Stimulated activated CD8-positive, alpha-beta memory T cell treated with anti-CD3 and anti-CD28 coated beads, Interleukin-7, amount 100 ng/mL, for 4 hours (primary cell): Measurements from ENCODE around the gene FOXO3B.
"Not testable (repeated sequence)": the region's sequence is repeated elsewhere in the genome, so short reads cannot be mapped to it uniquely, and the experiment has no call there.

Experiments
- DNase-seq, 2 donors: peaks; one replicate each; pipeline ENCODE4 v3.0.0-alpha.2; 2020; ENCODE audit warnings: low read depth in 2 of 2

FOXO3B gene

DNA sequence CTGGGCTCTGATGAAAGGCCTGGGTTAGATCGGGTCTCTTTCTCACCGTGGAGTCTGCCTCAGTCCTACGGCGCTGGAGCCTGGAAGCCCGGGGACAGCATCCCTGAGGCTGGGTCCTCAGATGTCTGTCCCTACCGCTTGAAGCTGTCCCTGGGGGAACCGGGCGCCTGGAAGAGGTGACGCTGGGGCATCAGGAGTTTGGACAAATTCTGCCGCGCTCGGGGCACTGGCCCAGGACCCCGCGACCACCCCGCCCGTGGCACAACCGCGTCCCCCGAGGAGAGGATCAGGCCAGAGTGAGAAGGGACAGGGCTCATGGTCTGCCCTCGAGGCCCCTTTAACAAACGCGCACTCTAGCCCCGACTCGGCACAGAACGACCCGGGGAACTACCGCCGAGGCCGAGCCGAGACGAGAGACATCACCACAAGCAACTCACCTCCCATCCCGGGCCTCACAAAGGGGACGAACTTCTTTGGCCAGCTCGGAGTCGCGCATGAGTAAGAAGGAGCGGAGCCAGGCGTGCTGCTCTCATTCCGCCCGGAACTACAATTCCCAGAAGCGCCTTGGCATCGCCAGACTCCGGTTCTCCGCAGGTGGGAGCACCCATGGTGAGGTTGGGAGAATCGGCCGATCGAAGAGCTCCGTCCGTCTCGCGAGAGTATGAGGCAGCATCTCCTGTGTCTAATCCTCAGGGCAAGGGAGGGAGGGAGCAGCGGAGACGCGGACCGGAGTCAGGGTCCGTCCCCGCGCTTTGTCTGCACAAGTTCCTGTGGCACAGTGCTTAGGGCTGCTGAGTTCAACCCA, at the start of gene FOXO3B:
FOXO3B (minus strand) TSS at position 548 of the 805 bp plus-strand sequence. CDS start 663 bp downstream, outside the sequence.
- DNase-seq: peak; percentile 51 to 76

DNA sequence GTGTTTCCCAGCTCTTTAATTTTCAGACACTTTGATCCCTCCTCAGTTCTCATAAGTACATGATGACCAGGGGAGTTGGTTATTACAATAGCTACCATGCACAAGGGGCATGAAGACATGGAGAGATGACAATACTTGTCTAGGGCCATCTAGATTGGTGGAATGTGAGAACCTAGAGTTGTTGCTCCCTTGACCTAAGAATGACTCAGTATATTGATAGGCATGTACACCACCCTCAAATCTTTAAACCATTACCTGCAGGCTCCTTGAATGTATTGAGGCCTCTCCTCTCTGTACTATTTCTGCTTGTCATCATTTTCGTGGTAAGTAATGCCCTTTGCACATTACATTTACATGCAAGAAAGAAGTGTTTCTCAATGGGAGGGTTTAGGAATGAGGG, 41.4 kb upstream of the FOXO3B start:
- DNase-seq: not testable (repeated sequence)

- not testable (repeated sequence) for DNase-seq
Observed at GRCh38 chr17:18722612-18723011, 40.5 kb upstream of the FOXO3B start.

GRCh38 chr17:18721775-18722547, 39.8 kb upstream of the FOXO3B start:
- not testable (repeated sequence) for DNase-seq

DNA sequence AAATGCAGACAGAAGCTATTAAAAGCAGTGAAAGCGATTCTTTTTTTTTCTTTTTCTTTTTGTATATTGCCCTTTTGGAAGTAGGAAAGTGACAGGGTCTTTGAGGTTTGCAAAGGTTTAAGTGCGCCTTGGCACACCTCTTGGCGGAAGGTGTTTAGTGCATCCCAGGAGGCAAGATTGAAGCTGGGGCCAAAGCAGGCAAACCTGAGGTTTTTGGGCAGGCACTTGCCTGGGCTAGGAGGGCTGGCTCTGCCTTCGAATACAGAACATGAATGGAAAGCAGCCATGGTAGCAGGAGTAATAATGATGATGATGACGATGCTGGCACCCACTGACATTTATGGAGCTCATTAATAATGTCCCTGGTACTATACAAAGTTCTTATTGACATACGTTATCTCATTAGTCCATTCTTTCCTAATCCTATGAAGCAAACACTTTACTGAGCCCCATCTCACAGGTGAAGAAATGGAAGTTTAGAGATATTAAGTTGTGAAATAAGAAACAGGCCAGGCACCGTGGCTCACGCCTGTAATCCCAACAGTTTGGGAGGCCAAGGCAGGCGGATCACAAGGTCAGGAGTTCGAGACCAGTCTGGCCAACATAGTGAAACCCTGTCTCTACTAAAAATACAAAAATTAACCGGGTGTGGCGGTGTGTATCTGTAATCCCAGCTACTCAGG, 37.5 kb upstream of the FOXO3B start:
- DNase-seq: not testable (repeated sequence)

- not testable (repeated sequence) for DNase-seq
Observed at GRCh38 chr17:18718643-18719427, 36.7 kb upstream of the FOXO3B start.

GRCh38 chr17:18712354-18712999, 30.4 kb upstream of the FOXO3B start:
- DNase-seq: peak; percentile 39 to 43

- DNase-seq: not testable (repeated sequence)
Observed at GRCh38 chr17:18708215-18708614, 26.1 kb upstream of the FOXO3B start.

- not testable (repeated sequence) for DNase-seq
Observed at GRCh38 chr17:18705955-18706354, 23.8 kb upstream of the FOXO3B start.

DNA sequence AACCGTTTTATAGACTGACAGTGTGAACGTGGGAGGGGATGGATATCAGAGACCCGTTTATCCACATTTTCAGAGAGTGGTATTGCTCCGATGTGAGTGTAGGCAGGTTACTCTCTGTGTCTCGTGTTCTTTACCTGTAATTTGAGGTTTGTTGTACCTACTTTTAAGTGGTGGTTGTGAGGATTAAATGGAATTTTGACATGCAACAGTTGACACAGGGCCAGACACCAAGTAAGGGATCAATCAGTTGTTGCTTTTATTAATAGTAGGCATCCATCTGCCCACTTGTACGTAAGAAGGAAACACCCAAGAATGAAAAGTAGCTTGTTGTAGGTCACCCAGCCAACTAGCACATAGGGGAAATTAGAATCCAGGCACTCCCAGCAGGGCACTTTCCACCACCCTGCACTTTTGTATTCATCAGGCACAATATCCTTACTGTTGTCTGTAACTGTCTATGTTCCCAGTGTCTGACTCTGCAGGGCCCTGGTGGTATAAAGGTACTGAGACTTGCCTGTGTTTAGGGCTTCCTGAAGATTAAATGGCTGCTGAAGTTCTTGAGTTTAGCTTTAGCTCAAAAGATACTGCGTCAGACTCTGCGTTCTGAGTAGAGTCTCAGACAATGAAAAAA, 16.5 kb upstream of the FOXO3B start:
- not testable (repeated sequence) for DNase-seq

DNA sequence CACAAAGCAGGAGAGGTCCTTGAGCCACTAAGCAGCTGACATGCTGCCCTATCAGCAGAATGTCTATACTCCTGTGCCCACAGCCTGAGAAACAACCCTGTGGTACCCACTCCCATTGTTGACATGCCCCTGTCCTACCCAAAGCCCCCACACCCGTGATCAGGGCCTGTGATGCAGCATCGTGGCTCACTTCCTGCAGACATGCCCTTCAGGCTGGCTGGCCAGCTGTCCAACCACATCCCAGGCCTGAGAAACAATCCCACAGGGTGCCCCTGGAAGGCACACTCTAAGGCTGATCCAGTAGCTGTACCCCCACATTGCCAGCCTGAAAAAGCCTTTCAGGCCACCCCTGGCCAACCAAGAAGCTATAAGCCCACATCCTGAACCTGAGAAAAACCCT, 13.0 kb upstream of the FOXO3B start:
- DNase-seq: not testable (repeated sequence)

- DNase-seq: not testable (repeated sequence)
Observed at GRCh38 chr17:18682668-18683067, 554 bp upstream of the FOXO3B start.

GRCh38 chr17:18677381-18677780, 4.7 kb downstream of the FOXO3B start:
- DNase-seq: not testable (repeated sequence)

DNA sequence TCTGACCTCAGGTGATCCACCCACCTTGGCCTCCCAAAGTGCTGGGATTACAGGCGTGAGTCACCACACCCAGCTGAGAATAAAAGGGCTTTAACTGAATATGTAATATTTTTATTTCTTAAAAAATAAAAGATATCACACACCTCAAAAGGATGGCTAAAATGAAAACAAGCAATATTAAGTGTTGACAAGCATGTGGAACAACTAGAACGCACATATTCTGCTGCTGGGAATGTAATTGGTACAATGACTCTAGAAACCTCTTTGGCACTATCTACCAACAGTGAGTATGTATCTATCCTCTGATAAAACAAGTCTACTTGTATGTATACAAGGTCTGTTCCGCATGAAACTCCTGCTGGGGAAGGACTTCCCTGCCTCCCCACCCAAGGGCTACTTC, 5.2 kb downstream of the FOXO3B start:
- not testable (repeated sequence) for DNase-seq

DNA sequence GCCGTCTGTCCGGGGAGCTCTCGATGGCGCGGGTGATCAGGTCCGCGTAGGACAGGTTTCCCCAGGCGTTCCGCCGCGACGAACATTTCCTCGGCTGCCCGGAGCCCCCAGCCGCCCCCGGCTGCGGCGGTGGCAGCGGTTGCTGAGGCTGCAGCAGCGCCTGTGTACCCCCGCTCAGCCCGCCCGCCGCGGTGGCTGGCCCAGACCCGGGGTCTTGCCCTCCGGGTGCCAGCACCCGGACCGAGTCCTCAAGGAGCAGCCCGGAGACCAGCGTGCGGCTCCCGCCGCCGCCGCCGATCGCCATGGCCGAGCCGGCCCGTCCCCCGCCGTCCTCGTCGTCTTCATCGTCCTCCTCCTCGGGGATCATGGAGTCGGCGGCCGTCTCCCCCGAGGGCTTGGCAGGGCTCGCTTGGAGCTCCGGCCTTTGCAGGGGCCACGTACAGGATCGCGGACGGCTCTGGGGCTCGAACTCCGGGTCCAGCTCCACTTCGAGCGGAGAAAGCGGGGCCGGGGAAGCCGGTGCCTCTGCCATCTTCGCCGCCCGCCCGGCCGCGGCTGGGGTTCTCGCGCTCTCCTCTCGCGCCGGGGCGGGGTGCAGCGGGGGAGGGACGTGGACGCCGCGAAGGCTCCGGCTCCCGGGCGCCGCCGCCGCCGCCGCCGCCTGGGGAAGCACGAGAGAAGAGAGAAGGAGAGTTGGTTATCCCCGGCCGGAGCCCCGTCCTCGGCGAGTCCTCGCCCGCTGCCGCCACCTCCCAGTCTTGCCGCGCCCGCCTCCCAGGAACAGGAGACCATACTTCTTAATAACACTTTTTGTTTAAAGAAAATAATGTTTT, 9.5 kb downstream of the FOXO3B start:
- DNase-seq: not testable (repeated sequence)

- DNase-seq: not testable (repeated sequence)
Observed at GRCh38 chr17:18668625-18669024, 13.5 kb downstream of the FOXO3B start.

- DNase-seq: not testable (repeated sequence)
Observed at GRCh38 chr17:18667535-18667934, 14.6 kb downstream of the FOXO3B start.

- DNase-seq: not testable (repeated sequence)
Observed at GRCh38 chr17:18666326-18666725, 15.8 kb downstream of the FOXO3B start.

- not testable (repeated sequence) for DNase-seq
Observed at GRCh38 chr17:18661924-18662624, 20.0 kb downstream of the FOXO3B start.
